HG03354 (cell line): Measurements from ENCODE around the gene CEPT1.

Experiments used
- ATAC-seq: cut with Tn5 transposase; IDR thresholded peaks from one replicate; pipeline ENCODE4 v1.9.1; 2021; ENCODE audit warnings: mild to moderate bottlenecking; ENCODE audit not compliant: unreplicated experiment, poor library complexity, severe bottlenecking

CEPT1 gene

DNA sequence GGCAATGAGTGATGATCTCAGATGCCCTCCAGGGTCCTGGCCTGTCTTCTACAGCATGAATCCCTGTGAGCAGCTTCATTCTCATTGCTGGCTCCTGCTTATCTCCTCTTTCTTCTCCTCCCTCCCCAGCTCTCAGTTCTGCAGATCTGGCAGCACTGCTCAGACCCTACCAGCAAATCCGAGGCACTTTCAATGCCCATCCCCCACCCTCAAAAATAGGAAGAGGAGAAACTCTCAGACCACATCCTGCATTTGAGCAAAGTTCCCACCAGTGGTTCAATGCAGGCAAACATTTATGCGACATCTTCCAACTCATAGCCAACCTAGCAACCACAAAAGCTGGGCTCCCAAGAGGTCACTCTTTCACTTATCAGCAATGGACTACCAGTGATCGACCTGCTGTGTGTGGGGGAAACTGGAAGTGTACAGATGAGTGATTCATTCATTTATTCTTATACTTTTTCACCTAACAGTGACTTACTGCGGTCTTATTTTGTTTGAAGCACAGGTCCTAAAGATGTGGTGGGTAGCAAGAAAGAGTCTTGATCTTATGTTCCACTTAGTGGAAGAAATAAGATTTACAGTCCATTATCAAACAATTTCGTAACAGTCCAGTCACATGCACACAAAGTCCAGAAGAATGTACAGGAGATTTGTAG, 81.7 kb downstream of the CEPT1 start:
- peak; percentile 66 for ATAC-seq

DNA sequence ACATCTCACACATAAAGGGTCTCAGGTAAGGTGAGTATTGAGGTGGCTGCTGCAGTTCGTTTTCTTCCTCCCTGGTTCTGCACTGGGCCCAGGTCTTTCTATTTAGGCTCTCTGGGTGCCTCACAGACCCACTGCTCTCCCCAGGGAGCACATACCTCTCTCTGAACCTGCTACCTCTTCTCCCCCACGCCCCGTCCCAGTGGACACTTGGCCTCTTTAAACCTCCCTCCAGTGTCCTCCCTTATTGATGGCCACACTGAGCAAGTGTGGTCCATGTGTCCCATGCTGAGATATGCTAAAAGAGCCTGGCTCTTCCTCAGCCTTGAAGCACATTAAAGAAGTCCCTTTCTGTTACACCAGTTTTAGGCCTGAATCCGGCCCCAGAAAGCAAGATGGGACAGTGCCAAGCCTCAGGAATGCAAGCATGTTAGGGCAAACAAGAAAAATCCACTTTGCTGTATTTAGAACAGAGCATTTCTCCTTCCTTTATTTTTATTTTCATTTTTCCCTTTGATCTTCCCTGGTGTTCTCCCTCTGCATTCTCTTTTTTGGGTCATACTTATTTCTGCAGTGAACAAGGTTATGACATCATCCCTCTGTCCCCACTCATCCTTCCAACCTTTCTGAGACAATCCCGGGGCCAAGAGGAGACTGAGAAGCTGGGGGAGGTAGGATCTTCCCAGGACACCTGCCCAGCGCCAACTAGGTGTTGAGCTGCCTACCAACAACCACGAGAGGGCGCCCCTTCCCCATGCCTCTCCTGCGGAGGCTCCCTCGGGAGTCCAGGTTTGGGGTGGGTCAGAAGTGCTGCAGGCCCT, 82.5 kb downstream of the CEPT1 start:
- ATAC-seq = peak; percentile 19

DNA sequence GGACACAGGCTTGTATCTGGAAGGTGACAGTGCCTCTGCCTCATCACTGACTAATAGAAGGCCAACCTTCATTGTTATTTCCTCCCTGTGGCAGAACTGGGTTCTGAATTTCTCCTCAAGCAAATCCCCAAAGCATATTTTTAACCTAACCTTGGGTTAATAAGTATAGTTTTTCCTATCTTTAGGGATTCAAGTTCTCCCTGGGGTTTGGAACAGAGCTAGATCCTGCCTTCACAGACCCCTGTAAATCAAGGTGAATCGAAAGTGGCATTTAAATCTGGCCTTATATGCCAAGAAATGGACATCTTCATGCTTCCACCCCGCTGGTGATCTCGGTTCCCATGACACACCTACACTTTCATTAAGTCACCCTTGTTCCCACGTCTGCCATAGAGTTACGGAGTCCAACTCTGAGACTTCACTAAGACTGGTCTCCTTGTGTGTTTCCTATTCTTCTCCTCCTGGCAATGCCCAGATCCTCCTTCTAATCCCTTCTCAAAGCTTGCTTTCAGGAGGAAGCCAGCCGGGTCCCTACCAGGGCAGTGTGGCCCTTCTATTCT, 83.2 kb downstream of the CEPT1 start:
- no peak for ATAC-seq

DNA sequence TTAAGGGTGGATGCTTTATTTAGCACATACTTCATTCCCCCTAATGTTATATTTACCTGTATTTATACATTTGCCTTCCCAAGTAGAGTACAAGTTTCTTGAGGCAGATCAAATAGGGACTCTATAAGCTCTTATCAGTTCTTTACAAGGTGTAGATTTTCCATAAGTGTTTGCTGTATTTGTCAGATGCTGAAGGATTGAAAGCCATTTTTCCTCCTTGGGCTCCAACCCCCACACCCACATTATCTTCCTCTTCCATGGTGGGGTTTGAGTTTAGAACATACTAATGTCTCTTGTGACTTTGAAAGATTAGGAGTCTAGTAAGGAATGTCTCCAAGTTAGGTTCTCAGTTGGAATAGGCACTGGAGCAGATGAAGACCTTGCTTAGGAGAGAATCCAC, 85.1 kb downstream of the CEPT1 start:
- no peak for ATAC-seq

DNA sequence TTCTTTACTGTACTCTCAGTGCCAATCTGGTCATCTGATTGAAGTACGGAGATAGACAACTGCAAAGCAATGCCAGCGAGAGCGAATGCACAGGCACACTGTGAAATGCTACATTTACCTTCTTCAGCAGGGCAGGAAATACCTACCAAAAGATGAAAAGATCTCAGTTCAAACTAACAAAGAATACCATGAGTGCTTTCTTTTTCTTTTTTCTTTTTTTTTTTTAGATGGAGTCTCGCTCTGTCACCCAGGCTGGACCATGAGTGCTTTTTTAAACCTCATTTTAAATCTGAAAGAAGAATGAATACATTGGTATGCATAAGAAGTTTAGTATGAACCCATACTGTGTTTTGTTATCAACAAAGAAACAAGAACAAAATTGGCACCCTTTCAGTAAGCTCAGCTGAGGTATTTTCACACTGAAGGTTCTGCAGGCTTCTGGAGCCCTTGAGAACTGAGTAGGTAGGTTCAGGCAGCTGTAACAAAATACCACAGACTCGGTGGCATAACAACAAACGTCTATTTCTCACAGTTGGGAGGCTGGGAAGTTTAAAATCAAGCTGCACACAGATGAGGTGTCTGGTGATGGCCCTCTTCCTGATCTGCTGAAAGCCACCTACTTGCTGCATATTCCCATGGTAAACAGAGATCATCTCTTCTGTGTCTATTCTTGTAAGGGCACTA, 85.8 kb downstream of the CEPT1 start:
- no peak for ATAC-seq

DNA sequence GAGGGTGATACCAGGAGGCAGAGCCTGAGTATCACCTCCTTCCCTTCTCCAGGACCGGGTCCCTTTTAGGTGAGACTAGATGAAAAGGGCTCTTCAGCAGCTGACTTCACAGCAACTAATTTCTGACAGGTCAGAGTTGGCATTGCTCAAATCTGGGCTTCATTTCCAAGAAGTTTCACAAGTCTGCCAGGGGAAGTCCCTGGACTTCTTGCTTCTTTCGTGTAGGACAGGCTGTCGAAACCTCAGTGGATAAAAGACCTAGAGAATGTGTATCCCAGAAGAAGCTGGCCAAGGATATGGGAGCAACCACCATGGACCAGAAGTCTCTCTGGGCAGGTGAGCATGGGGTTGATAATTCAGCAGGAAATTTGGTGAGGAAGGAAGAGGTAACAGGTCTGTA, 87.4 kb downstream of the CEPT1 start, which contains the start of gene CHI3L2:
Gene CHI3L2 (plus strand): TSS at position 280 of the 400 bp plus-strand sequence. CDS start 17 bp downstream, at position 297.
- ATAC-seq = no peak

DNA sequence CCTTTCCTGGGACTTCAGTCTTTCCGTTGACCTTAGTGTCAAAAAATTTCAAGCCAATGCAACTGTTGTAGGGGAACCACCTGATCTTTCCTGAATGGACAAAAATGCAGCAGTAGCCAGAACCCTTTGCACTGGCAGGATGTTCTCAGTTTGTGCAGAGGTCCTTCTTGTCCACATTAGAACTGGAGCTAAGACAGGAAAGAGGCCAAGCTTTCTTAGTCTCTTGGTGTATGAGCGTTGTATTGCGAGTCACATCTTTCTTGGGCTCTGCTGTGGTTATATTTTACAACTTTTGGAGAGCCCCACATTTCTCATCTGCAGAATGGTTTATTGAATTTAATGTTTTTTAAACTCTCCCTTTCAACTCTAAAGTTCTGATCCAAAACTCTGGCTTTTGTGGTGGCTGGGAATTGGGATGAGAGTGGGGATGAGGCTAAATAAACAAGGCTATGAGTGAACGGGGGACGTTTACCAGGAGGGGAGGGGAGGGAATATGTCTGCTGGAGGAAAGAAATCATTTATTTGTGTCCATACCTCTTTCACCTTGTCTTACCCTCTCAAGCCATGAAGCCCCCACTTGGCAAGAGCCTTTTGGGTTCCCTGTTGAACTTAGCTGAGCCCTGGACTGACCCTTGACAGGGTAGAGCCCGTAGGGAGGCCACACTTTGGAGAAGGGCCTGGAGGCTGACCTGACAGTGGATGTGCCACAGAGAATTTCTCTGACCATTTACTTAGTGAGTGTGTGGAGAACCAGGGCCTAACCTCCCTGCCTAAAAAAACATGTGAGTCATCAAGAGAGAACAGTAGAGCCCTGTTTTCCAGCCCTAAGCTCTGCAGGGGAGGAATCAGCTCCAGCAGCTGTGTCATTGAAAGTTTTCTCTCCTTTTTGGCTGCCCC, 88.1 kb downstream of the CEPT1 start:
- ATAC-seq = no peak

DNA sequence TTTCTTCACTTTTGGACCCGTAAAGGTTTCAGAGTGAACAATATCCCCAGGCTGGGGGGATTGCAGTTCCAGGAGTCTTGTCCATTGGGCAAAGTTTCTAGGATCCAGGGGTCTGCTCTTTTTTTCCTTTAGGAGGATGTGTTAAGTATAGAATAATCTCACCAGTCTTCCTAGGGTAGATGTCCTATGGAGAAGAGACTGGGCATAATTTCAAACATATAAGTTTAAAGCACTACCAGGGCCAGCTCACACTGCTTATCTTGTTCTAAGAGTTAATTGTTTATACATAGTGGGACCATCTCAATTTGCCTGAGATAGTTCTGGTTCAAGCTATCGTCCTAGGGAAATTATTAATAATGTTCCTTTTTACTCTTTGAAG, 88.7 kb downstream of the CEPT1 start:
- no peak for ATAC-seq

DNA sequence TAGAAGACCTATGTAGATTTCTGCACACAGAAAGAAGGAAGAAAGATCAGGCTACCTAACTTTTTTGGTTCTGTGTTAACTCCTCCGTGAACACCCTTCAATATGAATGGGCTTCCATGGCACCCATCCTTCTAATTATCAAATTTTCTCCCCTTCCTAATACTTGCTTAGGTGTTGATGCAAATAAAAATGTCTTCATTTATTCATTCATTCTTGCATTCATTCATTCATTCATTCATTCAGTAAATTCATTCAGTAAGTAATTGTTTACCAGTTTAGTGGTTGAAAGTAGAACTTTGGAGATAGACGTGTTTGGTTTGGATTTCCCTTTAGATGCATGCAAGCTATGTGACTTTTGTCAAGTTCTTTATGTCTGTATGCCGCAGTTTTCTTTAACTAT, 92.1 kb downstream of the CEPT1 start:
- ATAC-seq = no peak

DNA sequence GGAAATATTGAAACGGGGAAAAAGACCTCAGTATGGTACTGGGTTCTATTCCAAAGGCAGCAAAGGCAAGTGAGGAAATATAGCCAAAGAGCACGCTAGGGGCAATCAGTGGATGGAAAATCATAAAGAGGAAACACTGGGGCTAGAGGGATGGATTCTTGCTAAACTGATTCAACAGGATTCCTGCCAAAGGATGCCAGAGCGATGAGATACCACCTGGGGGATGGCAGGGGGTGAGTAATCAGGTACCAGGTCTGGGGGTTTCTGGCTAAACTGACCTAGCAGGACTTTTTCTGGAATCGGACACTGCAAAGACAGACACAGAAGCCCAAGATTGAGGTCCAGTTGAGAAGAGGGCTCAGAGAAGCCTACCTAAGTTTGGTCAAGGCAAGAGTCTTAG, 94.2 kb downstream of the CEPT1 start:
- ATAC-seq = no peak
